GM12872 (cell line): ENCODE data around the gene RIN1.

Experiments used
- TF ChIP-seq, protein P1 (sequence below): IDR thresholded peaks from 3 replicates; pipeline ENCODE4 v1.5.1; 2011; ENCODE audit warnings: low read depth, mild to moderate bottlenecking, low read length, moderate library complexity; ENCODE audit not compliant: insufficient read depth

The RIN1 gene

DNA sequence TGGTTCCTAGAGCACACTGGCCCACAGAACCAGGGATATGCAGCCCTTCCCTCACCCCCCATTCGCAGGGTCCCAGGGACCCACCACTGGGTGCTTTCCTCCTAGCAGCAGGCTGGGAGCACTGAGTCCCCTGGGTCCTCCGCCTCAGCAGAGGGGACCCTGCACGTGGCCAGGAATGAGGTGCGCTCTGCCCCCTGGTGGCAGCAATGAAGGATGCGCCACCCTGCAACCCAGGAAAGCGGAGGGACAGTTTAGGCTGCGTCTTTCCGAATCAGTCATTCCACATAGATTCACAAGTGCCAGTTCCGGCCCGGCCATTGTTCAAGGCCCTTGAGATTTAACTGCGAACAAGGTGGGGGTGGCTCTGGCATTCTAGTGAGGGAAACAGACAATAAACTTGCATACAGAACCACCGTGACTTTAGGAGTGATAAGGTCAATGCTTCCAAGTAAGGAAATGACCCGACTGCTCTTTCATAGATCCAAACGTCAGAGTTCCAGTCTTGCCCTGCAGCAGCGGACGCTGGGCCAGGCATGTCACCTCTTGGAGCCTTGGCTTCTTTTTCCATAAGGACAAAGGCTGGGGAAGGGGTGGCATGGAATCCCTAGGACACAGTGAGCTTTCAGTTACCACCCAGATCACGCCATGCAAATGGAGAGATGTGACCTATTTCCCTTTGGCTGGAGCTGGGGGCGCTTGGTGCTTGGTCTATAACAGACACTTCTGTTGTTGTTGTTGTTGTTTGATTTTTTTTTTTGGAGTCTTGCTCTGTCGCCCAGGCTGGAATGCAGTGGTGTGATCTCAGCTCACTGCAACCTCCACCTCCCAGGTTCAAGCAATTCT lies 7.7 kb downstream of the RIN1 start:
- TF ChIP-seq, protein P1, sequence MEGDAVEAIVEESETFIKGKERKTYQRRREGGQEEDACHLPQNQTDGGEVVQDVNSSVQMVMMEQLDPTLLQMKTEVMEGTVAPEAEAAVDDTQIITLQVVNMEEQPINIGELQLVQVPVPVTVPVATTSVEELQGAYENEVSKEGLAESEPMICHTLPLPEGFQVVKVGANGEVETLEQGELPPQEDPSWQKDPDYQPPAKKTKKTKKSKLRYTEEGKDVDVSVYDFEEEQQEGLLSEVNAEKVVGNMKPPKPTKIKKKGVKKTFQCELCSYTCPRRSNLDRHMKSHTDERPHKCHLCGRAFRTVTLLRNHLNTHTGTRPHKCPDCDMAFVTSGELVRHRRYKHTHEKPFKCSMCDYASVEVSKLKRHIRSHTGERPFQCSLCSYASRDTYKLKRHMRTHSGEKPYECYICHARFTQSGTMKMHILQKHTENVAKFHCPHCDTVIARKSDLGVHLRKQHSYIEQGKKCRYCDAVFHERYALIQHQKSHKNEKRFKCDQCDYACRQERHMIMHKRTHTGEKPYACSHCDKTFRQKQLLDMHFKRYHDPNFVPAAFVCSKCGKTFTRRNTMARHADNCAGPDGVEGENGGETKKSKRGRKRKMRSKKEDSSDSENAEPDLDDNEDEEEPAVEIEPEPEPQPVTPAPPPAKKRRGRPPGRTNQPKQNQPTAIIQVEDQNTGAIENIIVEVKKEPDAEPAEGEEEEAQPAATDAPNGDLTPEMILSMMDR: peak; percentile 94

DNA sequence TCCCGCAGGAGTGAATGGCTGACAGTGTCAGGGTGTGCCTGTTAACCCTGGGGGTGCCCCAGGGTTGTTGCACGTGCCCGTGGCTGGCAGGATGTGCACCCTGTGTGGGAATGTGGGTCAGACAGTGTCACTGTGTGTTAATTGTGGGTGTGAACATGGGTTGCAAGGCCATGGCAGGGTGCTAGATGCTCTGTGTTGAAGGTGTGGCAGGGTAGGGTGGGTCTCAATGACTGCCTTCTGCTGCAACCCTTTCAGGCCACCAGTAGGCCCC lies 8.3 kb downstream of the RIN1 start:
- TF ChIP-seq, protein P1: no peak

DNA sequence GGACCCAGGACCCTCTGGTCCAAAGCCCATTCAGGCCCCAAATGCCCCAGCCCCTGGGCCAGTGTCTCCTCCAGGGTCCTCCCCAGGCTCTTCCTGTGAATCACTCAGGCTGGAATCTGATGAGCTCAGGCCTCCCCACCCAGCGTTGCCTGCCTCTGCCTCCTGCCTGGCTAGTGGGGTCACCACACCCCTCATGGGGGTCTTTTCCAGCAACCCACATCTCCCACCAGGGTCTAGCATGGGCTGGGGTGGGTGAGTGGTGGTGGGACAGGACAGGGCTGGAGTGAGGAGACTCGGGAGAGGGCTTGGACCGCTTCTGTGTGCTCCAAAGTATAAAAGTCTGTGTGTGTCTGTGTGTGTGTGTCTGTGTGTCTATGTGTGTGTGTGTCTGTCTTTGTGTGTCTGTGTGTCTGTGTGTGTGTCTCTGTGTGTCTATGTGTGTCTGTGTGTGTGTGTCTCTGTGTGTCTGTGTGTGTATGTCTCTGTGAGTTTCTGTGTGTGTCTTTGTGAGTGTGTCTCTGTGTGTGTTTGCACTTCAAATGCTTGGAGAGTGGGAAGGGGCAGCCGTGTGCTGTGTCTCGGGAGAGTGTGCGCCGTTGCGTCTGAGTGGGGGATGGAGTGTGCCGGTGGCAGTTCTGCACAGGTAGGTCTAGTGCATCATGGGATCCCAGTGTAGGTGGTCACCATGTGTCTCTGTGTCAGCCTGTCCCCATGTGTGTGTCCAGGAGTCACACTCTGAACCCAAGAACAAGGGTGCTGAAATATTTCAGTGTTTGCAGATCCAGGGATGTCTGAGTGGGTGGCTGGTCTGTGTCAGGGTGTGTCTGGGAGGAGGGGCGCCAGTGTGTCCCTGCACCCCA lies 8.8 kb downstream of the RIN1 start:
- TF ChIP-seq, protein P1: no peak

DNA sequence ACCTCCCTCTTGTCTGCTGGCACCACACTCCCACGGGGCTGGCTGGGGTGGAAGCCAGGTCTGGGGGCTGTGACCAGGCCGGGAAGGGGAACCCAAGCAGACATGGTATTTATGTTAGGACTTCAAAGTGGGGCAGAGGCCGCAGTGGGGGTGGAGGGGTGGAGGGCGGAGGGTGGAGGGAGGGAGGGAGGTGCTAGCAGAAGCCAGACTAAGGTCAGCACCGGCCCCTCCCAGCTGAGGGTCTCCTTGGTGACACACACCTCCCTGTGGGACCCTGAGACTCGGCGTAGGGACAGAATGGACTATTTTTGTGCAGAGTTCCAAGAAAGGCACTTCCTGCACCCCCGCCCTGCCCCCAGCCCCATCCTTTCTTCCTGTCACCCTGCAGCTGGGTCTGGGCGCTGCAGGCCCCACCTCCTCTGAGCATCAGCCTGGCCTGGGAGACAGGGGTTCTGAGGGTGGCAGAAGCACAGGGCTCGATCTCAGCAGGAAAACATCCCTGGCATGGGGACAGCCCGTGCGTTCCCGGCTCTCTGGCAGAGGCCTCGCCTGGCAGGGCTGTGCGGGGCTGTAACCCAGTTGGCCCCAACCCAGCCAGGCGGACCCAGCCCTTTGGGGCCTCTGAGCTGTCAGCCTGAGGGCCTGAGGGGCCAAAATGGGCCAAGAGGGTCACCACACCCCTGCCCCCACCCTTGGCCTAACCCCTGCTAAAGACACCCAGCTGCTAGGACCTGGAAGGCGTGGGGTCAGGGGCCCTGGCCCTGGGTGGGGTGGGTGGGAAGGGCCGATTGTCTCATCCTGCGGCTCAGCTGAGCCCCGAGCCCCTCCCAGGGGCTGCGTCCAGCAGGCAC lies 9.7 kb downstream of the RIN1 start:
- TF ChIP-seq, protein P1: no peak

DNA sequence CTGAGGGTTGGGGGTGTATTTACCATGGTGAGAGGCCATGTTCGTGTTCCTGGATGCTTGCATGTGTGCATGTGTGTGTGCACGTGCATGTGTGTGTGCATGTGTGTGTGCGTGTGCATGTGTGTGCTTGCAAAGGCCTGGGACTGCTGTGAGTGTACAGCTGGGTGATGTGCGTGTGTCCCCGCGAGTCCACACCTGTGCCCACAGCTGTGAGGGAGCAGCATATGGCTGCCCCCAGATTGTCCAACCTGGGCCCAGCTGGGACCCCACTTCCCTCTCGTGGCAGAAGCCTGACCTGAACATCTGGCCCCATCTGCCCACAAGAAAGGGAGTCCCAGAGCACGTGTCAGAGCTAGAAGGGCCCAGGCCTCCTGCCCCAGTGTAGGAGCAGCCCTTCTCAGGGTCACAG lies 11.0 kb downstream of the RIN1 start:
- TF ChIP-seq, protein P1: no peak

DNA sequence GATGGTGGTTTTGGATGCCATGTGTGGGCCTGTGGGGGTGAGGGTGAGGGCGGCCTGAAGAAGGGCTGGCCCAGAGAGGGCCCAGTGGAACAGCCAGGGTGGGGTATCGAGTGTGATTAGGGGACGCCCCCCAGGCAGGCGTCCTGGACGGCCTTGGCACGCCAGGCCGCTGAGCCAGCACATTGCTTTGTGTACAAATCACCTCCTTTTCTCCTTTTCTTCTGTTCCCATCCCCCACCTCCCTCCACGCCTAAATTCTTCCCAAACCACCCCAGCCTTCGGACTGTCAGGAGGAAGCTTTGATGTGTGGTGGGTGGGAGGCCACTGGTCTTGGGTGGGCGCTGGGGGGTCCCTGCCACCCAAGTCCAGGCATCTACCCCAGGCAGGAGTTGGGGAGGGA lies 11.6 kb downstream of the RIN1 start:
- TF ChIP-seq, protein P1: no peak

DNA sequence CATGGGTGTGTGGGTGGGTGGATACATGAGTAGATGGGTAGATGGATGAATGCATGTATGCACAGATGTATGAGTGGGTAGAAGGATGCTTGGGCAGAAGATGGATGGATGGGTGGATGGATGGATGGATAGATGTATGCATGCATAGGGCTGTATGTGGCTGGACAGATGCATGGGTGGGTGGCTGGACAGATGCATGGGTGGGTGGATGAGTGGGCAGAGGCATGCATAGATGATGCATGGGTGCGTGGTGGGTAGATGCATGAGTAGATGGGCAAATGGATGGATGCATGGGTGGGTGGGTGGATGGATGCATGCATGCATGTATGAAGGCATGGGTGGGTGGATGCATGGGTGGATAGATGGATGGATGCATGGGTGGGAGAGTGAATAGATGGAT lies 12.6 kb downstream of the RIN1 start:
- TF ChIP-seq, protein P1: no peak
